ENCODE data around the gene SPRR1A. TPM values are rescaled to one million over a fixed set of nuclear protein-coding genes. Genes with fewer than 3 reads are reported as not detected.

Gene SPRR1A, protein sequence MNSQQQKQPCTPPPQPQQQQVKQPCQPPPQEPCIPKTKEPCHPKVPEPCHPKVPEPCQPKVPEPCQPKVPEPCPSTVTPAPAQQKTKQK
- total RNA-seq, result not detected in 2 replicates

DNA sequence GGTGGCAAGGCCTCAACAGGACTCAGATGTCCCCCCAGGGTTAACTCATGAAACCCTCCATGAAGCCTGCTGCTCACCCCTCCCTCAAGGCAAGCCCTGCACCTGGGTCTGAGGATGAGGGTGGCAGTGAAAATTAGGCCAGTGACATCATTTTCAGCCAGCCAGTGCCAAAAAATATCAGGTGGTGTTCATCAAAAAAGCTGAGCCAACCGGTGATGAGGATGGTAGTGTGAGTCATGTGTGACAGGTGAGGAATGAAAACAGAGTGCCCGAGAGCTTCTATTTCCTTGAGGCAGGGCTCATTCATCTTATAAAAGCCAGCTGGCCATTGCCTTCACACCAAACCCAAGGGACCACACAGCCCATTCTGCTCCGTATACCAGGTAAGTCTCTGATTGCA lies at the start of gene SPRR1A:
SPRR1A (plus strand) TSS at position 339 of the 400 bp plus-strand sequence. CDS start 1,150 bp downstream, outside the sequence.

GRCh38 chr1:152946651-152947256 lies 37.1 kb upstream of the SPRR1A start, which contains the start of gene SPRR5:
TSS of gene SPRR5 (plus strand) at chr1:152947206. CDS start at chr1:152948555, 1,349 bp downstream.

GRCh38 chr1:152970495-152970894 lies 13.4 kb upstream of the SPRR1A start, which contains the start of gene SPRR4:
TSS of gene SPRR4 (plus strand) at chr1:152970648. CDS start at chr1:152971891, 1,243 bp downstream.

GRCh38 chr1:153001382-153001781 lies 17.5 kb downstream of the SPRR1A start, which contains the start of gene SPRR3:
TSS of gene SPRR3 (plus strand) at chr1:153001749. CDS start at chr1:153003021, 1,272 bp downstream.

DNA sequence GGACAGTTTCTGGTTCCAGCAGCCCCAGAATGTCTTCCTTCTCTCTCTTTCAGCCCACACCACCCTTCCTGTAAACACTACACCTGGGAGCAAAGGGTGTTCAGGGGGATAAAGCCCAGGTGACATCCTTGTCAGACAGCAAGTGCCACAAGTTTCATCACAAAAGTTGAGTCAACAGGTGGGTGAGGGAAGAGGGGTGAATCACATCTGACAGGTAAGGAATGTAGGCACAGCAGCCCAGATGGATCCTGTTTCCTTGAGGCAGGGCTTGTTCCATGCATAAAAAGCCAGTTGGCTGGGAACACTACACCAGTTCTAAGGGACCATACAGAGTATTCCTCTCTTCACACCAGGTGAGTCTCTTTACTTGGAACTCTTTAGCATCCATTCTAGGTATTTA lies 47.0 kb downstream of the SPRR1A start, which contains the start of gene SPRR1B:
SPRR1B (plus strand) TSS at position 309 of the 400 bp plus-strand sequence. CDS start 1,143 bp downstream, outside the sequence.

Other genes starting within 250 kb of the SPRR1A start
- not detected in 2 replicates for gene KPRP, start 226.1 kb upstream of the SPRR1A start, total RNA-seq
- 0.62 TPM in 1 of 2 replicates, not detected in the other for gene LCE1F, start 208.9 kb upstream of the SPRR1A start, total RNA-seq
- gene LCE1E, start 197.8 kb upstream of the SPRR1A start, total RNA-seq, result not detected in 2 replicates
- not detected in 2 replicates for gene LCE1D, start 187.4 kb upstream of the SPRR1A start, total RNA-seq
- not detected in 2 replicates for gene LCE1C, start 177.4 kb upstream of the SPRR1A start, total RNA-seq
- gene LCE1B, start 172.1 kb upstream of the SPRR1A start, total RNA-seq, result not detected in 2 replicates
- not detected in 2 replicates for gene LCE1A, start 156.6 kb upstream of the SPRR1A start, total RNA-seq
- gene LCE6A, start 141.2 kb upstream of the SPRR1A start, total RNA-seq, result not detected in 2 replicates
- not detected in 2 replicates for gene LCE7A, start 124.1 kb upstream of the SPRR1A start, total RNA-seq
- gene SMCP, start 105.8 kb upstream of the SPRR1A start, total RNA-seq, result 0.11 TPM in 1 of 2 replicates, not detected in the other
- gene IVL, start 75.5 kb upstream of the SPRR1A start, total RNA-seq, result 0.37 and 1.7 TPM in 2 replicates
- not detected in 2 replicates for gene SPRR5, start 36.9 kb upstream of the SPRR1A start, total RNA-seq
- gene SPRR4, start 13.4 kb upstream of the SPRR1A start, total RNA-seq, result not detected in 2 replicates
- gene SPRR3, start 17.7 kb downstream of the SPRR1A start, total RNA-seq, result not detected in 2 replicates
- gene SPRR1B, start 47.1 kb downstream of the SPRR1A start, total RNA-seq, result not detected in 2 replicates
- not detected in 2 replicates for gene SPRR2D, start 57.0 kb downstream of the SPRR1A start, total RNA-seq
- not detected in 2 replicates for gene SPRR2A, start 73.4 kb downstream of the SPRR1A start, total RNA-seq
- not detected in 2 replicates for gene SPRR2B, start 87.5 kb downstream of the SPRR1A start, total RNA-seq
- not detected in 2 replicates for gene SPRR2E, start 110.4 kb downstream of the SPRR1A start, total RNA-seq
- gene SPRR2F, start 129.4 kb downstream of the SPRR1A start, total RNA-seq, result not detected in 2 replicates
- not detected in 2 replicates for gene SPRR2G, start 166.8 kb downstream of the SPRR1A start, total RNA-seq
- not detected in 2 replicates for gene LELP1, start 219.3 kb downstream of the SPRR1A start, total RNA-seq
- gene PRR9, start 233.5 kb downstream of the SPRR1A start, total RNA-seq, result 0.12 and 1.2 TPM in 2 replicates

Measured in uterine smooth muscle cell (primary cell).